Endodermal cell (in vitro differentiated cells): ENCODE results near the gene PPP6C. TPM values are rescaled to one million over a fixed set of nuclear protein-coding genes. Genes with fewer than 3 reads are reported as not detected.
A peak's percentile ranks its signal among the peaks of the same experiment; 100 is the strongest.

Experiments used
- DNase-seq: peaks from one replicate; pipeline ENCODE4 v3.0.0-alpha.2; 2017
- H3K27ac ChIP-seq: 2 replicates; pipeline ENCODE4 v1.5.1; 2013; ENCODE audit warnings: mild to moderate bottlenecking, low read depth, low read length, moderate library complexity
- H3K27me3 ChIP-seq: 2 replicates; pipeline ENCODE4 v1.6.1; 2013; ENCODE audit warnings: mild to moderate bottlenecking, low read length, moderate library complexity; ENCODE audit not compliant: insufficient read depth, control insufficient read depth, poor library complexity, severe bottlenecking
- H3K36me3 ChIP-seq: 2 replicates; pipeline ENCODE4 v1.7.0; 2013; ENCODE audit warnings: mild to moderate bottlenecking, low read length, moderate library complexity; ENCODE audit not compliant: control insufficient read depth, insufficient read depth
- H3K4me1 ChIP-seq: one replicate; pipeline ENCODE4 v1.7.0; 2013; ENCODE audit warnings: low read length; ENCODE audit not compliant: control insufficient read depth, insufficient read depth
- H3K4me3 ChIP-seq: 2 replicates; pipeline ENCODE4 v1.5.1; 2013; ENCODE audit warnings: mild to moderate bottlenecking, low read length, moderate library complexity
- H3K9ac ChIP-seq: 2 replicates; pipeline ENCODE4 v1.6.1; 2013; ENCODE audit warnings: mild to moderate bottlenecking, low read length, moderate library complexity; ENCODE audit not compliant: poor library complexity, severe bottlenecking; ENCODE audit errors: extremely low read depth
- H3K9me3 ChIP-seq: 2 replicates; pipeline ENCODE4 v1.6.1; 2013; ENCODE audit warnings: mild to moderate bottlenecking, low read length, moderate library complexity; ENCODE audit not compliant: control insufficient read depth
- H3K27ac Mint-ChIP-seq: 2 replicates; pipeline ENCODE4 v1.8.0; 2020; ENCODE audit warnings: mixed read lengths
- H3K27me3 Mint-ChIP-seq: 2 replicates; pipeline ENCODE4 v1.8.0; 2021; ENCODE audit warnings: mild to moderate bottlenecking, mixed read lengths; ENCODE audit not compliant: insufficient read depth
- H3K36me3 Mint-ChIP-seq: 2 replicates; pipeline ENCODE4 v1.8.0; 2020; ENCODE audit warnings: low read depth, mixed read lengths
- H3K4me1 Mint-ChIP-seq: 2 replicates; pipeline ENCODE4 v1.8.0; 2020; ENCODE audit warnings: mixed read lengths
- H3K4me3 Mint-ChIP-seq: 2 replicates; pipeline ENCODE4 v1.8.0; 2020; ENCODE audit warnings: mild to moderate bottlenecking, moderate library complexity, mixed read lengths
- H3K9me3 Mint-ChIP-seq: 2 replicates; pipeline ENCODE4 v1.8.0; 2020; ENCODE audit warnings: mild to moderate bottlenecking, mixed read lengths
- CTCF ChIP-seq: fragments of 200-600 bp; sonication (generic); conservative IDR thresholded peaks from 2 replicates; pipeline ENCODE4 v1.5.0; 2021; ENCODE audit warnings: antibody characterized with exemption, mild to moderate bottlenecking
- WGBS, 2 experiments: methylation state at CpG; one replicate each; pipeline versions ENCODE4 v1.1.5 to v1.1.7; 2013; ENCODE audit warnings: missing lambda C conversion rate in 2 of 2, mixed read lengths in 1 of 2; ENCODE audit not compliant: insufficient coverage in 1 of 2, insufficient read length in 1 of 2; 5-methylcytosine and 5-hydroxymethylcytosine counted together
- long read RNA-seq, 4 experiments: library from polyadenylated mRNA in 2 of 4; library from RNA in 1 of 4; library from capped mRNA in 1 of 4; stranded (forward) in 3 of 4; unstranded in 1 of 4; transcript quantifications; one replicate each; pipeline ENCODE4 v2.0.0, GENCODE V29; 2020 to 2021; ENCODE audit warnings: inconsistent platforms in 1 of 4
- polyA plus RNA-seq, 2 experiments: library from polyadenylated mRNA; stranded (reverse); fragments of 50-300 nt; gene quantifications; one replicate each; pipeline ENCODE4 v1.2.3, GENCODE V29; 2013
- total RNA-seq, 2 donors: library from RNA; stranded (reverse); fragmentation: NEBNext Ultra II Directional in 1 of 2; extraction: Animal tissue kit (Norgen Biotek cat#: 25700) in 1 of 2; gene quantifications; 2 replicates in 1 of 2; 3 replicates in 1 of 2; pipeline ENCODE4 v1.2.1, GENCODE V29; 2021

The PPP6C gene
- 10 to 100 TPM; 38.2 to 49.6 TPM for total RNA-seq
- polyA plus RNA-seq (2013, experiment 1 of 2): 31.8 TPM
- 29.4 TPM for polyA plus RNA-seq (2013, experiment 2 of 2)
- long read RNA-seq, experiment 1, full-length matches to known transcripts: 18 of 25 reads
- long read RNA-seq, experiment 1, partial matches to known transcripts: 3 of 25 reads
- long read RNA-seq, experiment 1, other reads (novel, unspliced or antisense): 4 of 25 reads
- long read RNA-seq, experiment 2, full-length matches to known transcripts: 42 of 59 reads
- long read RNA-seq, experiment 2, partial matches to known transcripts: 4 of 59 reads
- long read RNA-seq, experiment 2, other reads (novel, unspliced or antisense): 13 of 59 reads
- long read RNA-seq, experiment 3, full-length matches to known transcripts: 107 of 117 reads
- long read RNA-seq, experiment 3, partial matches to known transcripts: 3 of 117 reads
- long read RNA-seq, experiment 3, other reads (novel, unspliced or antisense): 7 of 117 reads
- long read RNA-seq, experiment 4, full-length matches to known transcripts: 33 of 45 reads
- long read RNA-seq, experiment 4, partial matches to known transcripts: 6 of 45 reads
- long read RNA-seq, experiment 4, other reads (novel, unspliced or antisense): 6 of 45 reads

- Histone ChIP-seq H3K9me3 (no peaks in the 10 kb centered on the region), H3K27me3 (no peaks in the 10 kb centered on the region), H3K27ac (peak within 1 kb of the TSS; percentile 87), H3K4me1 (no peaks in the 10 kb centered on the region), H3K4me3 (peak within 1 kb of the TSS; percentile 86), H3K36me3 (peaks cover 6% of the 10 kb centered on the region), H3K9ac (peak within 1 kb of the TSS; percentile 68)
- TF ChIP-seq CTCF: peak; percentile 71
- Mint-ChIP-seq H3K27me3 (no peaks in the 10 kb centered on the region), H3K9me3 (no peaks in the 10 kb centered on the region), H3K4me3 (peak within 1 kb of the TSS; percentile 92), H3K4me1 (peaks cover 10% of the 10 kb centered on the region), H3K27ac (peak within 1 kb of the TSS; percentile 97), H3K36me3 (peaks cover 4% of the 10 kb centered on the region)
- 0 to 2% methylated on average over 29 to 82 of the region's 82 CpGs for WGBS, 2 experiments
- DNase-seq: peak; percentile 98
Measured at GRCh38 chr9:125189361-125190289, at the start of gene PPP6C. Gene PPP6C, minus strand, starts transcription at chr9:125189803. Its CDS starts 85 bp downstream, at chr9:125189718.

GRCh38 chr9:125238915-125239446, 49.4 kb upstream of the PPP6C start:
- Histone ChIP-seq H3K4me1 (no peaks in the 10 kb centered on the region), H3K9me3 (no peaks in the 10 kb centered on the region), H3K9ac (peak overlapping the region; percentile 99), H3K36me3 (peaks cover 65% of the 10 kb centered on the region), H3K4me3 (peak overlapping the region; percentile 99), H3K27ac (no peak overlapping the region), H3K27me3 (no peaks in the 10 kb centered on the region)
- WGBS, 2 experiments: 94 to 95% methylated on average over 9 to 14 of the region's 14 CpGs
- Mint-ChIP-seq H3K27ac (peak overlapping the region; percentile 11), H3K36me3 (peaks cover 62% of the 10 kb centered on the region), H3K27me3 (no peaks in the 10 kb centered on the region), H3K9me3 (no peaks in the 10 kb centered on the region), H3K4me1 (peaks cover 48% of the 10 kb centered on the region), H3K4me3 (peak overlapping the region; percentile 95)
- no peak for TF ChIP-seq CTCF
- no peak for DNase-seq
